ENCODE measurements around the gene KIR3DL1.
"Not testable (repeated sequence)": the region's sequence is repeated elsewhere in the genome, so short reads cannot be mapped to it uniquely, and the experiment has no call there.

- not testable (repeated sequence) for TF ChIP-seq POLR2A, CTCF (IDR thresholded peaks at IDR 0.05)
These were observed 37.4 kb upstream of the KIR3DL1 start for GRCh38 chr19:54778896-54779295.

Data from heart left ventricle (tissue), 13 donors.